Inflammatory macrophage (primary cell): ENCODE data around the gene MCL1.

Experiments used
- DNase-seq, 2 donors: peaks; one replicate each; pipeline ENCODE4 v3.0.0-alpha.2; 2020 to 2022

MCL1 gene

DNA sequence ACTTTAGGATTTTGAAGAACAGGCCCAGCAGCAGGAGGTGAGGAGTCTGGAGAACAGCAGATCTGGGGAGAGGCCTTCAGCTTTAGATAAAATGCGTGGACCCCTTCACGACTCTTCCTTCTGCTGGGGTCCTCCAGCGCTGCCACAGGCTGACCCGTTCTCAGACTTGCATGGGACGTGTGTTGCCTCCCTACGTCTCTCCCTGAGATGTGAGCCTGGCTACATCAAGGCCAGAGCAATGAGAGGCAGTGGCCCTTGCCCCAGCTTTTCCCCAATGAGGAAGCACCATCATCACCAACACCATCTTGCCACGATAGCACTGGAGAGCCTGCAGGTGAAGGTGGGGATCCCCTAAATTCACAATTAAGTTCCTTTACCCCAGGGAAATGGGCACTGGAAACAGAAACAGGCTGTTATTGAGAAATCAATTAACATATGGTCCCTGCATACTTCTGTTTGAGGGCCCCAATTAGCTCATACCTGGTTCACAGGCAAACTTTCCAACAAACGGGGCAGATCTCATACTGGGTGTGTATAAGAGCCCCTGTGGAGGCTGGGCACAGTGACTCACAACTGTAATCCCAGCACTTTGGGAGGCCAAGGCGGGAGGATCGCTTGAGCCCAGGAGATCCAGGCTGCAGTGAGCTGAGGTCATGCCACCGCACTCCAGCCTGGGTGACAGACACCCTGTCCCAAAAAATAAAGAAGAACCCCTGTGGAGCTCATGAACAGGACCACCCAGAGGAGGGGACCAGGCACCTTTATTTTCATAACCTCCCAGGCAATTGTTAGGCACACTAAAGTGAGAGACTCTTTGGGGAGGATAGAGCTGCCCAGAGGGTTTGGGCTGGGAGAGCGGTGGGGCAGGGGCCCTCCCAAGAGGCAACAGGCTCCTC, 42.3 kb downstream of the MCL1 start:
- no peak for DNase-seq

GRCh38 chr1:150535511-150536287, 43.7 kb downstream of the MCL1 start:
- no peak for DNase-seq

GRCh38 chr1:150534002-150534401, 45.4 kb downstream of the MCL1 start:
- no peak for DNase-seq

- no peak for DNase-seq
Measured at GRCh38 chr1:150532860-150533259, 46.5 kb downstream of the MCL1 start.

DNA sequence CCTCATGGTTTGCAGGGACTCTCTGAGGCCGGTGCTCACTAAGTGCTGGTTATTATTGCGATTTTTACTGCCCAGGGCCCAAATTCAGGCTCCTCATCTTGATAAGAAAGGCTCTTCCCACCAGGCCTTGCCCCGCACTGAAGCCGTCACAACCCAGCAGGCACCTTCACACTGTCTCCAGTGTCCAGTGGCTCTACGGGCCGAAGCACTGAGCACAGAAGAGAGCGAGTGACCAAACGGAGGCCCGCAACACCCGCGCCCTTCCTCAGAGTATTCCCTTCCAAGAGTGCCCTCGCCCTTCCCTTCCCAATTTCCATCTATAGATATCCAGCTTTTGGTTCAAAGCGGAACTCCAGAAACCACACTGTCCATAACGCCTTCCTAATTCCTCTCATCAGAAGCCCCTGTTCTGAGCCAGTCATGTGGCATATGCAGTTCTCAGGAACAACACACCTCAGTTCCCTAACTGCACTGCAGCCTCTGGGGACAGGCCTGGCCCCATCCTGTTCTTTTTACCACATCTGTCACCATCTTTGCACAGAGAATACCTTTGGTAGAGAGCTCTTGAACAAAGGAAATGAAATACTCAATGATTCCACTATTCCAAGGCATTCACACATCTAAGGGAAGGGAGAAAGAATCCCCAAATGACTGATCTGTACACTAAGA, 48.8 kb downstream of the MCL1 start:
- DNase-seq = no peak

DNA sequence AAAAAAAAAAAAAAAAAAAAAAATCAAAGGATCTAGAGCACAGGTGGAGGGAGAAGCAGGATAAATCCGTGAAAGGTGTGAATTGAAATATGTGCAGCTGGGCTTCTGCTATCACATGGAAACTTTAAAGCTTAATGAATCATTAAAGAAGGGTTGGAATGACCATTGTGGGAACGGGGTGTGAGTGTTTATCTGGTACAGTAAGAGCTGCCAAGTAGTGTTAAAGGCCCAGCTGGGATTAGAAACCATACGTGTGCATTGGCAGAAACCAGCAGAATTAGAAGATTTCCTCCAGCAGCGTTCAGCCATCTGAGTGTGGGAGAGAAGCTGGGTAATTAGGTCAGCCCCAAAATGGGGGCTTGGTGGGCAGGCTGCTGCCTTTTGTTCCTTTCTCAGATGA, 50.4 kb downstream of the MCL1 start:
- DNase-seq = no peak

- no peak for DNase-seq
Measured at GRCh38 chr1:150528196-150528595, 51.2 kb downstream of the MCL1 start.

GRCh38 chr1:150525348-150525747, 54.1 kb downstream of the MCL1 start:
- no peak for DNase-seq
